Measurements from ENCODE around the gene PSMD2.

DNA sequence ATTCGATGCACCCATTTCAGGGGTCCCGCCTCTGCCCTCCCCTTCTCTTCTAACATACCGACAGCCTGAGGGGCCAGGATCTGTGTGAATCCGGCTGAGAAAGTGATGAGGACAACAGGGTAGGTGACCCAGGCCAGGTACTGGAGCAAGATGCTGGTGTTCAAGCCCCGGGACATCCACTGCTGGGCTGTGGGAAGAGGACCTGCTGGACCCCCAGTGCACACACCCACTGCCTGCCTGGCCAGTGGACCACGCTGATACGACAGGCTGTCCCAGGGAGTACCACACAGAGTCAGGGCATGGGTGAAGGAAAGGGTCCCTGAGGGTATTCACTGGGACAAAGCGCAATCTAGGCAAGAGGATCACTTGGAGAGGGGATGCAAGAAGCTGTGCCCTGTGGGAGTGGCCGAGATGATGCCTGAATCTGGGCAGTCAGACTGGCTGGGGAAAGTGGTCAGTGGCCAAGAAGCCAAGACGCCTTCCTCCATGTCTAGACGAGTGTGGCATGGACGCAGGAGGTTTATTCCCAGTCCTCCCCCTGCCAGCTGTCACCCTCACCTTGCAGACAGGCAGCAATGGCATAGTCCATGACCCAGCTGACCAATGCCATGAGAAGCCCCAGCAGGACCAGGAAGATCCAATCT is 59.2 kb downstream of the PSMD2 start:
- TF ChIP-seq, protein P1, sequence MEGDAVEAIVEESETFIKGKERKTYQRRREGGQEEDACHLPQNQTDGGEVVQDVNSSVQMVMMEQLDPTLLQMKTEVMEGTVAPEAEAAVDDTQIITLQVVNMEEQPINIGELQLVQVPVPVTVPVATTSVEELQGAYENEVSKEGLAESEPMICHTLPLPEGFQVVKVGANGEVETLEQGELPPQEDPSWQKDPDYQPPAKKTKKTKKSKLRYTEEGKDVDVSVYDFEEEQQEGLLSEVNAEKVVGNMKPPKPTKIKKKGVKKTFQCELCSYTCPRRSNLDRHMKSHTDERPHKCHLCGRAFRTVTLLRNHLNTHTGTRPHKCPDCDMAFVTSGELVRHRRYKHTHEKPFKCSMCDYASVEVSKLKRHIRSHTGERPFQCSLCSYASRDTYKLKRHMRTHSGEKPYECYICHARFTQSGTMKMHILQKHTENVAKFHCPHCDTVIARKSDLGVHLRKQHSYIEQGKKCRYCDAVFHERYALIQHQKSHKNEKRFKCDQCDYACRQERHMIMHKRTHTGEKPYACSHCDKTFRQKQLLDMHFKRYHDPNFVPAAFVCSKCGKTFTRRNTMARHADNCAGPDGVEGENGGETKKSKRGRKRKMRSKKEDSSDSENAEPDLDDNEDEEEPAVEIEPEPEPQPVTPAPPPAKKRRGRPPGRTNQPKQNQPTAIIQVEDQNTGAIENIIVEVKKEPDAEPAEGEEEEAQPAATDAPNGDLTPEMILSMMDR (IDR thresholded peaks at IDR 0.05), result no peak
- no peak for TF ChIP-seq POLR2A (IDR thresholded peaks at IDR 0.05)

All from thyroid gland (tissue), 4 donors.